MV-4-11 (cell line): Measurements from ENCODE around the gene NQO2.
A peak's percentile ranks its signal among the peaks of the same experiment; 100 is the strongest.
"Not testable (repeated sequence)": the region's sequence is repeated elsewhere in the genome, so short reads cannot be mapped to it uniquely, and the experiment has no call there.

Experiments
- DNase-seq: peaks from one replicate; lab custom pipeline; 2025; lab: John Stamatoyannopoulos, UW

NQO2 gene

DNA sequence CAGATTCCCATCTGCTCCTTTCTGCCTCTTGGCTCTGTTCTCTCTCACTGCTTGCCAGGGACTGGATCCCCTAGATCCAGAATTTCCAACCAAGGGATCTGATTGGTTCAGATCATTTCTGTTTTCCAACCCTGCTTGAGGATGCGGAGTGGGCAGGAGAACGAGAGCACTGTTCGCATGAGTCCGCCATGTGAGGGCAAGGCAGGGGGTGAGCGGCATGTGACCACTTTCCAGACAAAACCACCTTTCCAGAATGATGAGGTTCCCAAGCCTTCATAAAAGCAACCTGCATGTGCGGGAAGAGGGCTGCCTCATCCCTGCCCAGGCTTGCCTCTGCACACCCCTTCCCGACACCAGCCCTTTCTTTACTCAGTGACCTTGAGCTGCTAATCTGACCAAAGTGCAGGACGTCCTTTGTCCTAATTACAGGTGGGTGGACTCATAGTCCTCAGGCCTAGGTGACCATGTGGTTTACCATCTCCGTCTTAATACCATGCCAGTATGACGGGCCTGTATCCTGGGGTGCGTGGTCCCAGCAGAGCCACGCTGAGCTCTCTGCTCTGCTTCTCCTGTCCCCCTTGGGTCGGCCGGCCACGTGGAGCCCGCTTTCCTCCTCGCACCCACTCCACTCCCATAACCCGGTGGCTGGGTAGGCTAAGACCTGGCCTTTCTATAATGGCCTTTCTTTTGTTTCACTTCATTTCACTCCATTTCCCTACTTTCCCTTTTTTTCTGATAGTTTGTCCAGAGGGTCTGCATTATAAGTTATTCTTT lies 14.4 kb downstream of the NQO2 start:
- no peak for DNase-seq

DNA sequence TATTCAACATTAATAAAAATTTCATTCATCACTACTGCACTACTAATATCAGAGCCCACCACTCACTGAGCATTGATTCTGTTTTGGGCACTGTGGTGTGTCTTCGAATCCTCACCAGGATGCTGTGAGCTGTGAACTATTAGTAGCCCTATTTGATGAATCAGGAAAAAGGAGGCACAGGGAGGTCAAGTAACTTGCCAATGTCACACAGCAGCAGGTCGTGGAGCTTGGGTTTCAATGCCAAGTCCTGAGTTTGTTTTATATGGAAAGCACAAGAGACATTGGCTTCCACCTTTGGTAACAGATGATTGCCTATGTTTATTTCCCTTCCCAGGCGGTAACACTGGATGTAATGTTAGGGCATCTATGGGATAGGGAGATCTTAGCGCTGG lies 15.0 kb downstream of the NQO2 start:
- DNase-seq = no peak

GRCh38 chr6:3015144-3015543 lies 15.4 kb downstream of the NQO2 start:
- no peak for DNase-seq

- DNase-seq = no peak
Observed at GRCh38 chr6:3016473-3017280, 17.0 kb downstream of the NQO2 start.

DNA sequence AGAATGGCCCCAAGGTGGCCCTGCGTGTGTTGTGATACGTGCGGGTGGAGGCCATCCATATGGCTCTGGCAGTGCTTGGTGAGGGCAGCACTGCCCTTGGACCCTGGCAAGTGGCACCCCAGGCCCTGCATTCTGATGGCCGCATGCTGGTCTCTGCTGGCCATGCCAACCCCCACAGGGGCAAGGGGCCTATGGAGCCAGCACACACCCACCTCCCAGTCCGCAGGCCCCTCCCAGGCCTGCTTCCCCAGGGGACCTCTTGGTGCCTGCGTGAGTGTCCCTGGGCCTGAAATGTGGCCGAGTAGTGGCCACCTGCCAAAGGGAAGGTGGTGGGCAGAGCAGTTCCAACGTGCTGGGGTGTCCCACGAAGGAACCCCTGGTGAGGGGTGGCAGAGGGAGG lies 17.6 kb downstream of the NQO2 start:
- no peak for DNase-seq

DNA sequence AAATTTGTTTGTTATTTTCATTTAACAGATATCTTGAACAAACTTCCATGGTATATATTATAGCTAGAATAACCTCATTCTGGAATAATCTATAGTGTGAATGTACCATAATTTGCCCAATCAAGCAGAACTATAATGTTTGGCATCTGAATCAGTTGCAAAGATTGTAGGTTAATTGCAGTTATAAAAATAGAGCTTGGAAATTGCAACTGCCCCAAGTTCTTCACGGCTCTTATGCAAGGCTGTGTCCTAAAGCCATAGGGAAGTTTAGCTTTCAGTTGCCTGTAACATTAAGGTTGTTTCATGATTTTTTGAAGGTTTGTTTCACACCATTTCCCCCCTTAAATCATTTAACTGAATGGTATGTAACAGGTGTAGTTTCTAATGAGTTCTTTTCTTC lies 19.4 kb downstream of the NQO2 start:
- DNase-seq = peak; percentile 21

- DNase-seq = no peak
Observed at GRCh38 chr6:3019749-3020320, 20.1 kb downstream of the NQO2 start.

- not testable (repeated sequence) for DNase-seq
Observed at GRCh38 chr6:3020976-3021598, 21.4 kb downstream of the NQO2 start.

DNA sequence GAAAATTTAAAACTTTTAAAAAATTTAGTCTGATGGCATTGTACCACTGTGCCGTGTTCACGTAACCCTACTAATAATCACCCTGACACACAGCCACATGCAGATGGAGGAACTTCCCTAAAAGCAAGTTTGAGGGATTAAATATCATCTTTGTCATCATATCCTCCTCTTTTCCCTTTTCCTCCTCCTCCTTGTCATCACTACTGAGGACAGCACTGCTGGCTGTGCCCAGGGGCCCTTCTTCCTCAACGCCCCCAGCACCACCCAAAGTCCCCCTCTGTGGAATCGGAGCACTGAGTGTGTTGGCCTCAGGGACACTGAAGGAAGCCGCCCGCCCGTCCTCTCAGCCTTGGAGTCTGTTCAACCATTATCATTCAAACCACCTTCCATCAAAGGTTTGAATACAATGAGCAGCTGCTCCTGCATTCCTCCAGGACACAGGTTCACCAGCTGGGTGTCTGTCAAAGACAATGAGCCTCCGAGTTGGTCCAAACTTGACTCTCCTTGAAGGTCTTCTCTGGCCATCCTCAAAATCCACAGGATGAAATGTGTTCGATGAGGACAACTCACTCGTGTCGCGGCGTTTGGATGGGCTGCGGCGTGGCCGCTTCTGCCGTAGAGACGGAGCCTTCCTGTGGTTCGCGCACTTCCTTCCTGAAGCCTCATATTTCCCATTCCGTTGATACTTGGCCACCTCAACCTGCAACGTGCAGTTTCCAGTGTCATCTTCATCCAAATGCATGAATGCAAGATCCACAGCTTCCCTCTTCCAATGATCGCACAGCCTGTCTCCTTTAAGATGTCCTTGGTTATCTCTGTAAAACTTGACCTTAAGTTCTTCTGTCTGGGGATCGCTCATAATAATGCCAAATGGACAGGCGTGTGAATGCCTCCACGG lies 23.3 kb downstream of the NQO2 start:
- peak; percentile 73 for DNase-seq

DNA sequence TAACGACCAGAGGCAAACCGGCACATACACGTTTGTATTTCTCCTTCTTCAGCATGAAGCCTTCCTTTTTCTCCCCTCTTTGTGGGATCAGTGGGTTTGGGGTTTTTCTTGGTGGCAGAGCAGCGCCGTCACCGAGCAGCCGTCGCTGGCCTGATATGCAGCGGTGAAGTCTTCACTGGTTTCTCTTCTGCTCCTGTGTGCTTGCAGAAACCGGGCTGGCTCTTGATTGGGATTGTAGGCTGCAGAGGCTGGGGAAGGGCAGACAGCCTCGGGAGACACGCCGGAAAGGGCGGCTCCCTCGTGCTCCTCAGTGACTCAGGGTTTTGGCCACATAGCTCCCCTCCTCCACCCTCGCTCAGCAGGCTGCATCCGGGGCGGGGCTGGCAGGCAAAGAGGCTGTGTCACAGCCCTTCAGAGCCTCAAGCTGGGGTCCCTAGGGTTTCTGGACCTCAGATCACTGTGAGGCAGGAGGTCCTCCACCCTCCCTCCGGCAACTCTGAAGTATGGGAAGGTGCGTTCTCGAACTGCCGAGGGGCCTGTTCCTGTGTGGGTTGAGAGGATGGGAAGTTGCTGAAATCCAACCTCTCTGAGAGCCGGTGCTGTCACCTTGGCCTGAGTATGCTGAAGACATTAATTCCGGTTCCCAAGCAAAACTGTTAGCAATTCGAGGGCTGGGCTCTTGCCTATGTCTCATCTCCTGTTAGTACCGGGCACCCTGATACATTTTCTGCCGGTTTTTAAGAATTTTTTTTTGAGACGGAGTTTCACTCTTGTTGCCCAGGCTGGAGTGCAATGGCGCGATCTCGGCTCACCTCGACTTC lies 24.2 kb downstream of the NQO2 start:
- DNase-seq = peak; percentile 99

DNA sequence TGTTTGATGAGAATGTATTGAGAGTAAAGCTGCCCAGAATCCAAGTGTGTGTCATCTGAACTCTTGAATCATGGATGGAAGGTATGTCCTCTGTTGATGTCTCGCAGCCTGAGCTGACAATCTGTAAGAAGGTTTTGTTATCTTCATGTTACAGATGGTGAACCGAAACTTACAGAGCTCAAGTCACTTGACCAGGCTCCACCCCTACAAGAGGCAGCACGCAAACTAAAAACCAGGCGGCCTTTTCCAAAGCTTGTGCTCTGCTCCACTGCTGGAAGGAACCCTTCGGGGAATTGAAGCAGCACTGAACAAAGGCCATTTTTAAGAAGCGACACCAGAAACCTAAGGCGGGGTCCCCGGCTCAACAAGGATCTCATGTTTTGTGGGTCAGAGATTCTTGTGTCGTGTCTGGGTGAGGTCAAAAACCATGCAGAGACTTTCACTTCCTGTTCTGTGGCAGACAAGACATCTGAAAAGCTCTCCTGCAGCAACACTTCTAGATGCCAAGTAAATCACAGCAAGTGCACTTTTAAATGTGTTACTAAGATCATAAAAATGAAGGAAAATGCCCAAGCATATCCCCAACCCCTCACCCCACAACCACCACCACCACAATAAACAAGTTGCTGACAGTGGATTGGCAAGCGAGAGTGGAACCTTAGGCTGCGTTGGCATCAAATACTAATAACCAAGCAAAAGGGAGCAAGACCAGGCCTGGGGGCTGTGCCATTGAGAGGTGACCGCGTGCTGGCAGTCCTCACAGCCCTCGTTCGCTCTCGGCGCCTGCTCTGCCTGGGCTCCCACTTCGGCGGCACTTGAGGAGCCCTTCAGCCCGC lies 27.3 kb downstream of the NQO2 start:
- peak; percentile 87 for DNase-seq

DNA sequence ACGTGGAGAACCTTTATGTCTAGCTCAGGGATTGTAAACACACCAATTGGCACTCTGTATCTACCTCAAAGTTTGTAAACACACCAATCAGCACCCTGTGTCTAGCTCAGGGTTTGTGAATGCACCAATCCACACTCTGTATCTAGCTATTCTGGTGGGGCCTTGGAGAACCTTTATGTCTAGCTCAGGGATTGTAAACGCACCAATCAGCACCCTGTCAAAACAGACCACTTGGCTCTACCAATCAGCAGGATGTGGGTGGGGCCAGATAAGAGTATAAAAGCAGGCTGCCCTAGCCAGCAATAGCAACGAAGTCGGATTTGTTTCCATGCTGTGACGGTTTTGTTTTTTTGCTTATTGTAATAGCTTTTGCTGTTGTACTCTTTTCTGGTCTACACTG lies 28.5 kb downstream of the NQO2 start:
- not testable (repeated sequence) for DNase-seq

DNA sequence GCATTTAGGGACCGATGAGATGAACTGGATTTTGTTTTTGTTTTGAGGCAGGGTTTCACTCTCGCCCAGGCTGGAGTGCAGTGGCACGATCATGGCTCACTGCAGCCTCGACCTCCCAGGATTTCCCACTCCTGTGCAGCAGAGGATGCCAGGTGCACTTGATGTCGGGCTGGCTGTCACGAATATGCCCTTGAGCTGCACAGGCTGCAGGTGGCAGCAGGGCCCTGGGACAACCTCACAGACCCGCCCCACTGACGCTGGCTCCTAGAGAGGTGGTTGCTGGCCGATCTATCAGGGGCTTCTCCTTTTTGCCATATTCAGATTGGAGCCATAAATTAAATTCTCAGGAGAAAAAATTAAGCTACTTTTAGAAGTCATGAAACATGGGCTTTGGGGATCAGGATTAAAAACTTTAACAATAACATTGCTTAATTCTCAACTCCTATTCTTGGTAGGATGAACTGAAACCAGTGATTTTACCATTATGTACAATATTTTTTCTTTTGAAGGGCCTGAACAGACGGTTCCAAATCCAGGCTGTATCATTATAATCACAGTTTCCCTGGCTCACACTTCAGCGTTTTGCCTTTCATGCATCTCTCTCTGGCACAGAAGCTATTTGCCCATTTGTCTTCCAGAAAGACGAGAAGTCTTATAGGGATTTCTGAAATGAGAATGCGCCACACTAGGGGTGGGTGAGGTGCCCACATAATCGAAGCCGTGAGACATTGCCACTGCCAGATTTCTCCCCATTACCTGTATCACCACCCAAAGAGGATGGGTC lies 32.4 kb downstream of the NQO2 start:
- peak; percentile 24 for DNase-seq

- DNase-seq = no peak
Observed at GRCh38 chr6:3032986-3033385, 33.3 kb downstream of the NQO2 start.

- DNase-seq = no peak
Observed at GRCh38 chr6:3033652-3034051, 34.0 kb downstream of the NQO2 start.

- DNase-seq = no peak
Observed at GRCh38 chr6:3035397-3035796, 35.7 kb downstream of the NQO2 start.

- no peak for DNase-seq
Observed at GRCh38 chr6:3036861-3037637, 37.4 kb downstream of the NQO2 start.
